Mesothelial cell of epicardium (in vitro differentiated cells): ENCODE results near the gene BATF3. TPM values are rescaled to one million over a fixed set of nuclear protein-coding genes. Genes with fewer than 3 reads are reported as not detected.
A peak's percentile ranks its signal among the peaks of the same experiment; 100 is the strongest.

Experiments used
- DNase-seq, 2 experiments: peaks; one replicate each; pipeline ENCODE4 v3.0.0; 2021; ENCODE audit warnings: low spot score in 2 of 2; ENCODE audit not compliant: unreplicated experiment in 2 of 2
- H3K27ac Mint-ChIP-seq: 2 replicates; pipeline ENCODE4 v1.8.0; 2021; ENCODE audit warnings: mixed read lengths
- H3K27me3 Mint-ChIP-seq: 2 replicates; pipeline ENCODE4 v1.8.0; 2021; ENCODE audit warnings: low read depth, mixed read lengths
- H3K36me3 Mint-ChIP-seq: 2 replicates; pipeline ENCODE4 v1.8.0; 2021; ENCODE audit warnings: mixed read lengths
- H3K4me1 Mint-ChIP-seq: 2 replicates; pipeline ENCODE4 v1.8.0; 2021; ENCODE audit warnings: mixed read lengths
- H3K4me3 Mint-ChIP-seq: 2 replicates; pipeline ENCODE4 v1.8.0; 2021; ENCODE audit warnings: mild to moderate bottlenecking, moderate library complexity, mixed read lengths
- H3K9me3 Mint-ChIP-seq: 2 replicates; pipeline ENCODE4 v1.8.0; 2021; ENCODE audit warnings: mixed read lengths
- CTCF ChIP-seq: fragments of 200-600 bp; sonication (generic); IDR thresholded peaks from one replicate; pipeline ENCODE4 v1.5.0; 2021; ENCODE audit warnings: antibody characterized with exemption; ENCODE audit not compliant: unreplicated experiment
- total RNA-seq: library from RNA; stranded (reverse); gene quantifications from 3 replicates; pipeline ENCODE4 v1.2.1, GENCODE V29; 2021

The BATF3 gene
- total RNA-seq, 1 donor from 2014 or later = 1.0 TPM

GRCh38 chr1:212702672-212703071, 3.0 kb upstream of the BATF3 start:
- Mint-ChIP-seq H3K36me3 (no peaks in the 10 kb centered on the region), H3K27ac (no peak overlapping the region), H3K4me3 (no peak overlapping the region), H3K27me3 (peaks cover 54% of the 10 kb centered on the region), H3K4me1 (peaks cover 9% of the 10 kb centered on the region), H3K9me3 (no peaks in the 10 kb centered on the region)
- TF ChIP-seq CTCF = no peak
- DNase-seq = no peak

- Mint-ChIP-seq H3K27me3 (peaks cover 61% of the 10 kb centered on the region), H3K36me3 (no peaks in the 10 kb centered on the region)
- no peak for TF ChIP-seq CTCF
Measured at GRCh38 chr1:212701910-212702309, 2.3 kb upstream of the BATF3 start.

GRCh38 chr1:212700892-212701819, 1.5 kb upstream of the BATF3 start:
- Mint-ChIP-seq H3K27me3 (peaks cover 69% of the 10 kb centered on the region), H3K36me3 (no peaks in the 10 kb centered on the region), H3K9me3 (no peaks in the 10 kb centered on the region), H3K4me3 (peak overlapping the region; percentile 64), H3K4me1 (peaks cover 9% of the 10 kb centered on the region), H3K27ac (no peak overlapping the region)
- no peak for TF ChIP-seq CTCF
- peak in 1 of 2 experiments; percentile 52 for DNase-seq

More at GRCh38 chr1:212701910-212702309, 2.3 kb upstream of the BATF3 start:
- no peak overlapping the region for H3K4me3 Mint-ChIP-seq
- H3K9me3 Mint-ChIP-seq = no peaks in the 10 kb centered on the region
- no peak for DNase-seq
- peaks cover 9% of the 10 kb centered on the region for H3K4me1 Mint-ChIP-seq
- H3K27ac Mint-ChIP-seq = no peak overlapping the region

- no peak for TF ChIP-seq CTCF
- Mint-ChIP-seq H3K4me3 (peak overlapping the region; percentile 64), H3K27me3 (peaks cover 77% of the 10 kb centered on the region), H3K36me3 (no peaks in the 10 kb centered on the region), H3K27ac (no peak overlapping the region), H3K4me1 (peaks cover 9% of the 10 kb centered on the region), H3K9me3 (no peaks in the 10 kb centered on the region)
- peak in 1 of 2 experiments; percentile 41 for DNase-seq
Measured at GRCh38 chr1:212700223-212700891, 717 bp upstream of the BATF3 start.

GRCh38 chr1:212699104-212699624, 476 bp downstream of the BATF3 start:
- H3K4me1 Mint-ChIP-seq = peaks cover 9% of the 10 kb centered on the region
- H3K4me3 Mint-ChIP-seq = peak overlapping the region; percentile 58
- TF ChIP-seq CTCF = peak; percentile 13
- peaks cover 85% of the 10 kb centered on the region for H3K27me3 Mint-ChIP-seq
- H3K27ac Mint-ChIP-seq = no peak overlapping the region
- H3K9me3 Mint-ChIP-seq = no peaks in the 10 kb centered on the region
- DNase-seq = peak in 1 of 2 experiments; percentile 47
- H3K36me3 Mint-ChIP-seq = no peaks in the 10 kb centered on the region
